ENCODE data around the gene KCNJ14. TPM values are rescaled to one million over a fixed set of nuclear protein-coding genes. Genes with fewer than 3 reads are reported as not detected.

The KCNJ14 gene
- total and polyA plus RNA-seq, 2 of the 8 experiments (the other 6 are each of a cell fraction or from before 2014, with no cell fraction given), result 0.45 to 0.89 TPM

GRCh38 chr19:48500830-48501493, 45.6 kb downstream of the KCNJ14 start (continued):
- TF ChIP-seq SIRT6 (IDR thresholded peaks at IDR 0.05; ENCODE audit: low read length) (no peak), FOSL1 (IDR thresholded peaks at IDR 0.05; ENCODE audit: insufficient read depth, low read depth, low read length) (no peak), TAF7 (optimal IDR thresholded peaks at IDR 0.05; ENCODE audit: borderline replicate concordance, low read depth, low read length) (no peak), RAD21 (IDR thresholded peaks at IDR 0.05 in 1 of 2, conservative IDR thresholded peaks at IDR 0.05 in 1 of 2; ENCODE audit: low read depth in 2 of 2, low read length in 2 of 2) (no peak), YY1 (IDR thresholded peaks at IDR 0.05; ENCODE audit: low read depth, low read length) (no peak)

Data from H1 (cell line).